Measurements from ENCODE around the gene EDC4. TPM values are rescaled to one million over a fixed set of nuclear protein-coding genes. Genes with fewer than 3 reads are reported as not detected.
"Not testable (repeated sequence)": the region's sequence is repeated elsewhere in the genome, so short reads cannot be mapped to it uniquely, and the experiment has no call there.

The EDC4 gene
- total RNA-seq, 1 donor from 2014 or later = 81.1 TPM

DNA sequence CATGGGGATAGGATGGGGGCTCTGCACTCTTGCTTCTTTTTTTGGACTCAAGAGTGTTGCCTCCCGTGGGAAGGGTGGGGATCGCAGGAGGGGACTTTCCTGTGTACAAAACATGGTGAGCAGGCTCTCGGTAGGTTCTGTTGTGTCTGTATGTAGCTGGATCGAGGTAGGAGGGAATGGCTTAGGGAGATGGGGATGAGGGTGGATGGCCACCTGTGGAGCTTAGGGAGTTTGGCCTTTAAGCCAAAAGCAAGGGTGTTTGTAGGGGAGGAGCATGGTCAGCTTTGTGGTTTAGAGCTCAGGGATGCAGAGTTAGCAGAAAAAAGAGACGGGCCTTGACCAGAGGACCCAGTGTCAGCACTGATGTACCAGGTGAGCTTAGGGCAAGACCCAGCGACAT is 11.0 kb upstream of the EDC4 start:
- Mint-ChIP-seq H3K27ac (peak overlapping the region; percentile 59), H3K9me3 (no peaks in the 10 kb centered on the region), H3K4me1 (ENCODE audit: unreplicated experiment) (peaks cover 27% of the 10 kb centered on the region), H3K27me3 (no peaks in the 10 kb centered on the region), H3K36me3 (peaks cover 18% of the 10 kb centered on the region), H3K4me3 (no peak overlapping the region)
- no peak for DNase-seq (ENCODE audit: extremely low spot score, unreplicated experiment)
- TF ChIP-seq CTCF (conservative IDR thresholded peaks at IDR 0.05) = no peak

GRCh38 chr16:67862623-67863583 is 9.9 kb upstream of the EDC4 start:
- no peak for TF ChIP-seq CTCF (conservative IDR thresholded peaks at IDR 0.05)
- Mint-ChIP-seq H3K36me3 (peaks cover 15% of the 10 kb centered on the region), H3K27ac (no peak overlapping the region), H3K4me1 (ENCODE audit: unreplicated experiment) (peaks cover 17% of the 10 kb centered on the region), H3K4me3 (no peak overlapping the region), H3K27me3 (no peaks in the 10 kb centered on the region), H3K9me3 (no peaks in the 10 kb centered on the region)
- DNase-seq (ENCODE audit: extremely low spot score, unreplicated experiment) = no peak

DNA sequence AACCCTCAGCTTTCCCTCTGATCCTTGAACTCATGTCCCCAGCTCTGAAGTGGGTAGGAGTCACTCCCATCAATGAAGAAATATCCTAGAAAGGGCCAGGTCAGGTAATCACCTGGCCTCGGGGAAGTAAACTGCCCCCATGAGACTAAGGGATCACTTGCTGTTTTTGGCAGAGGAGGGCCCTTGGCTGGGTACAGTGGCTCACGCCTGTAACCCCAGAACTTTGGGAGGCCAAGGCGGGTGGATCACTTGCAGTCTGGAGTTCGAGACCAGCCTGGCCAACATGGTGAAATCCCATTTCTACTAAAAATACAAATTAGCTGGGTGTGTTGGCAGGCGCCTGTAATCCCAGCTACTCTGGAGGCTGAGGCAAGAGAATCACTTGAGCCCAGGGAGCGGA is 8.8 kb upstream of the EDC4 start:
- not testable (repeated sequence) for H3K4me1 Mint-ChIP-seq (ENCODE audit: unreplicated experiment); DNase-seq (ENCODE audit: extremely low spot score, unreplicated experiment); H3K27ac Mint-ChIP-seq; H3K9me3 Mint-ChIP-seq; H3K27me3 Mint-ChIP-seq; H3K4me3 Mint-ChIP-seq
- H3K36me3 Mint-ChIP-seq = peaks cover 11% of the 10 kb centered on the region

DNA sequence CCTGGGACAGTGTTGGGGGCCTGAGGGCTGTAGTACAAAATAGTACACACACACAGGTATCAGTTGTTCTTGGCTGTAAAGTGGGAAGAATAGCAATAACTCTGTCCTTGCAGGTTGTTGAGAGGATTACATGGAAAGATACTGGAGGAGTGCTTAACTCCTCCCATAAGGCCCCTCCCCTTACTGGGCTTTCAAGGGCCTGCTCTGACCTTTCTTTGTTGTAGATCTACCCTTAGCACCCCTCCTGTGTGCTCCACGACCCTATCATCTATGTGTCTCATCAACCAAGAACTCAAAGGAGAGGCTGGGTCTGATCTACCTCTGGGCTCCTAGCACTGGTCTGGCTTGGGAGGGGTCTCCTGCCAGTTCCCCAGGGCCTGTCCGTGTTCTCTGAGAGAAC is 8.3 kb upstream of the EDC4 start:
- H3K27ac Mint-ChIP-seq = no peak overlapping the region
- DNase-seq (ENCODE audit: extremely low spot score, unreplicated experiment) = no peak
- H3K36me3 Mint-ChIP-seq = peaks cover 11% of the 10 kb centered on the region
- peaks cover 10% of the 10 kb centered on the region for H3K4me1 Mint-ChIP-seq (ENCODE audit: unreplicated experiment)
- no peaks in the 10 kb centered on the region for H3K9me3 Mint-ChIP-seq
- H3K4me3 Mint-ChIP-seq = no peak overlapping the region
- TF ChIP-seq CTCF (conservative IDR thresholded peaks at IDR 0.05) = no peak
- no peaks in the 10 kb centered on the region for H3K27me3 Mint-ChIP-seq

DNA sequence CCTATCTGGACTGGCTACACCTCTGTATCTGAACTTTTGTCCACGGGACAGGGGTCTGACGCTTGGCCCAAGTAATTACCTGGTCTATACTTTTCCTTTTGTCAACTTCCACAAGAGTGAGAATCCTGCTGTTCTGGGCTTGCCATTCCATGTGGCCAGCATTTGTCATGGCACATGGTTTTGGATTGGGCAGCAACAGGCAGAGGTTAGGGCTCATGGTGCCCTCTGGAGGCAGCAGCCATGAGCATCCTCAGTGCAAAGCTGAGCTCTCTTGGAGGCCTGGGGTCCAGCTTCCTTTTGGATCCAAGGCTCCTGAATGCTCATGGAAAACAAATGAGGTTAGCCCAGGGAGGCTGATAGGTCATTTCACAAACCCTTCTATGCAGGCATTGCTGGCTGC is 7.5 kb upstream of the EDC4 start:
- DNase-seq (ENCODE audit: extremely low spot score, unreplicated experiment) = no peak
- Mint-ChIP-seq H3K36me3 (peaks cover 13% of the 10 kb centered on the region), H3K4me1 (ENCODE audit: unreplicated experiment) (peaks cover 10% of the 10 kb centered on the region), H3K9me3 (no peaks in the 10 kb centered on the region), H3K27ac (no peak overlapping the region), H3K27me3 (no peaks in the 10 kb centered on the region), H3K4me3 (no peak overlapping the region)
- peak; percentile 48 for TF ChIP-seq CTCF (conservative IDR thresholded peaks at IDR 0.05)

GRCh38 chr16:67868290-67868689 is 4.6 kb upstream of the EDC4 start:
- TF ChIP-seq CTCF (conservative IDR thresholded peaks at IDR 0.05) = no peak
- Mint-ChIP-seq H3K36me3 (peaks cover 13% of the 10 kb centered on the region), H3K4me3 (no peak overlapping the region), H3K27ac (no peak overlapping the region), H3K4me1 (ENCODE audit: unreplicated experiment) (peaks cover 6% of the 10 kb centered on the region), H3K27me3 (no peaks in the 10 kb centered on the region), H3K9me3 (no peaks in the 10 kb centered on the region)
- DNase-seq (ENCODE audit: extremely low spot score, unreplicated experiment) = no peak
